HepG2 (cell line): ENCODE measurements around the gene GRM7. TPM values are rescaled to one million over a fixed set of nuclear protein-coding genes. Genes with fewer than 3 reads are reported as not detected.

Source experiments
- ATAC-seq: fragments of 200-7000 bp; cut with Tn5 transposase; 3 replicates; pipeline ENCODE4 v1.9.1; 2020; ENCODE audit warnings: mild to moderate bottlenecking, moderate library complexity
- BruUV-seq: library from RNA; stranded (reverse); fragments of 400-500 nt; replicated peaks from 2 replicates; lab custom pipeline; 2021; lab: Mats Ljungman, UMichigan
- CTCF ChIA-PET: fragments of 300-600 bp; formaldehyde crosslinking; extraction: SDS; loops from one replicate; lab custom pipeline; 2021; ENCODE audit warnings: low total read pairs, inconsistent platforms, low intra/inter-chr PET ratio; lab: Yijun Ruan, JAX
- POLR2A ChIA-PET: fragments of 350-600 bp; sonication (Branson Sonifier 250); formaldehyde crosslinking; loops from one replicate; lab custom pipeline; 2020; ENCODE audit warnings: antibody characterized with exemption, inconsistent platforms; lab: Yijun Ruan, JAX
- DNase-seq: peaks from one replicate; pipeline ENCODE4 v3.0.0-alpha.2; 2015; ENCODE audit warnings: low spot score
- FAIRE-seq: peaks from 3 replicates; lab custom pipeline; 2011; peaks lifted over from hg19 to GRCh38; lab: Jason Lieb, UNC
- H2AFZ ChIP-seq: one replicate; pipeline ENCODE4 v1.6.1; 2011; ENCODE audit warnings: low read length, inconsistent platforms
- H3K27ac ChIP-seq: fragments of 300-600 bp; 3 replicates; pipeline ENCODE4 v1.8.0; 2011; ENCODE audit warnings: mixed run types, mild to moderate bottlenecking, mixed read lengths, low read length, inconsistent platforms; ENCODE audit not compliant: insufficient read depth; ENCODE audit errors: extremely low read length
- H3K27me3 ChIP-seq, 2 experiments: fragments of 200-600 bp in 1 of 2; 2 replicates in 1 of 2; 3 replicates in 1 of 2; pipeline versions ENCODE4 v1.6.0 to v1.8.0; 2011; ENCODE audit warnings: low read length in 2 of 2, mild to moderate bottlenecking in 2 of 2, moderate library complexity in 2 of 2, inconsistent platforms in 1 of 2; ENCODE audit not compliant: insufficient read depth in 2 of 2, control insufficient read depth in 1 of 2
- H3K36me3 ChIP-seq, 2 experiments: fragments of 200-600 bp in 1 of 2; replicated peaks in 1 of 2; 2 replicates in 1 of 2; 3 replicates in 1 of 2; pipeline versions ENCODE4 v1.5.1 to v1.8.0; 2011; ENCODE audit warnings: low read length in 2 of 2, inconsistent platforms in 1 of 2; ENCODE audit not compliant: insufficient read depth in 2 of 2, control insufficient read depth in 1 of 2
- H3K4me1 ChIP-seq: 2 replicates; pipeline ENCODE4 v1.5.1; 2012; ENCODE audit warnings: low read length, inconsistent platforms; ENCODE audit not compliant: insufficient read depth
- H3K4me2 ChIP-seq: 2 replicates; pipeline ENCODE4 v1.6.0; 2011; ENCODE audit warnings: low read depth, low read length, inconsistent platforms
- H3K4me3 ChIP-seq, 3 experiments: fragments of 200-600 bp in 1 of 3; sonication (generic), shearing (Covaris generic) in 1 of 3; replicated peaks in 1 of 3; 2 replicates each; pipeline ENCODE4 v1.5.1; 2011 to 2016; ENCODE audit warnings: low read length in 3 of 3, inconsistent platforms in 2 of 3, low read depth in 2 of 3, mild to moderate bottlenecking in 2 of 3, control low read depth in 1 of 3, mixed read lengths in 1 of 3; ENCODE audit not compliant: insufficient read depth in 1 of 3
- H3K79me2 ChIP-seq: one replicate; pipeline ENCODE4 v1.6.1; 2011; ENCODE audit warnings: low read length, inconsistent platforms; ENCODE audit not compliant: insufficient read depth
- H3K9ac ChIP-seq: 2 replicates; pipeline ENCODE4 v1.6.0; 2011; ENCODE audit warnings: mild to moderate bottlenecking, low read depth, low read length, inconsistent platforms; ENCODE audit not compliant: insufficient read depth
- H3K9me3 ChIP-seq: 2 replicates; pipeline ENCODE4 v1.5.1; 2012; ENCODE audit warnings: mild to moderate bottlenecking, low read length
- H4K20me1 ChIP-seq: 2 replicates; pipeline ENCODE4 v1.6.0; 2011; ENCODE audit warnings: inconsistent platforms, mild to moderate bottlenecking, low read length, moderate library complexity; ENCODE audit not compliant: insufficient read depth
- DBP ChIP-seq: sonication (generic); formaldehyde crosslinking; IDR thresholded peaks from 2 replicates; pipeline ENCODE4 v1.4.0; 2020; ENCODE audit warnings: missing genetic modification reagents; ENCODE audit errors: not compliant biosample characterization
- HINFP ChIP-seq: sonication (generic); formaldehyde crosslinking; IDR thresholded peaks from 2 replicates; pipeline ENCODE4 v1.4.0; 2020; ENCODE audit warnings: low read depth, mild to moderate bottlenecking, missing genetic modification reagents
- NFE2 ChIP-seq: sonication (generic); formaldehyde crosslinking; IDR thresholded peaks from 2 replicates; pipeline ENCODE4 v1.4.0; 2020; ENCODE audit warnings: missing genetic modification reagents
- SNRNP70 ChIP-seq: fragments of 200-400 bp; formaldehyde crosslinking; IDR thresholded peaks from 2 replicates; pipeline ENCODE4 v1.6.1; 2017; ENCODE audit warnings: mild to moderate bottlenecking, low read depth, low read length, moderate library complexity
- STAT5B ChIP-seq: sonication (generic); formaldehyde crosslinking; IDR thresholded peaks from 2 replicates; pipeline ENCODE4 v1.4.0; 2020; ENCODE audit warnings: missing genetic modification reagents
- STAT6 ChIP-seq: sonication (generic); formaldehyde crosslinking; IDR thresholded peaks from 2 replicates; pipeline ENCODE4 v1.4.0; 2020; ENCODE audit warnings: missing genetic modification reagents, mild to moderate bottlenecking, borderline replicate concordance
- ZNF136 ChIP-seq: sonication (generic); formaldehyde crosslinking; IDR thresholded peaks from 2 replicates; pipeline ENCODE4 v1.8.1; 2022; ENCODE audit warnings: low read depth, mild to moderate bottlenecking, moderate library complexity, missing genetic modification reagents
- ZNF496 ChIP-seq: sonication (generic); formaldehyde crosslinking; IDR thresholded peaks from 2 replicates; pipeline ENCODE4 v1.8.1; 2023; ENCODE audit warnings: mild to moderate bottlenecking, moderate library complexity, missing genetic modification reagents; ENCODE audit not compliant: insufficient replicate concordance
- ZNF563 ChIP-seq: sonication (generic); formaldehyde crosslinking; IDR thresholded peaks from 2 replicates; pipeline ENCODE4 v1.8.0; 2022; ENCODE audit warnings: mild to moderate bottlenecking, moderate library complexity, missing genetic modification reagents
- WGBS: methylation state at CpG from one replicate; pipeline ENCODE4 v1.1.6; 2017; ENCODE audit warnings: low lambda C conversion rate; 5-methylcytosine and 5-hydroxymethylcytosine counted together
- in situ Hi-C: cut with HindIII; loops from 2 replicates; pipeline ENCODE4 v1.10.0; 2017; ENCODE audit warnings: low pct_unique_long_range_greater_than_20kb; ENCODE audit not compliant: extremely low pct_ligation_motif_present
- intact Hi-C: fragments of 100-400 bp; cut with micrococcal nuclease; formaldehyde crosslinking; loops from one replicate; pipeline ENCODE4 v1.10.0; 2022; ENCODE audit not compliant: unreplicated experiment
- polyA plus RNA-seq, 8 experiments: library from polyadenylated mRNA; depleted of rRNA in 3 of 8; stranded (reverse) in 7 of 8; unstranded in 1 of 8; fragments of >200 nt; fragmentation: Illumina TruSeq in 4 of 8; extraction: Trizol in 4 of 8; gene quantifications; 2 replicates each; pipeline versions ENCODE4 v1.2.1 to v1.2.3, GENCODE V29; 2011 to 2016; ENCODE audit warnings: low read depth in 4 of 8, missing spikeins in 1 of 8, mixed read lengths in 1 of 8; ENCODE audit not compliant: insufficient read depth in 1 of 8
- total RNA-seq, 5 experiments: library from RNA; depleted of rRNA; stranded (reverse); fragments of >200 nt; fragmentation: Illumina TruSeq; extraction: Trizol; gene quantifications; 2 replicates each; pipeline ENCODE4 v1.2.3, GENCODE V29; 2016; ENCODE audit warnings: low read depth in 1 of 5
- TF ChIP-seq, protein P1 (sequence below): IDR thresholded peaks from 2 replicates; pipeline ENCODE4 v1.6.1; 2016; ENCODE audit warnings: low read depth, missing genetic modification reagents, missing compliant biosample characterization
- TF ChIP-seq, protein P2 (sequence below): sonication (generic); formaldehyde crosslinking; IDR thresholded peaks from 2 replicates; pipeline ENCODE4 v1.4.0; 2020; ENCODE audit warnings: missing genetic modification reagents

The GRM7 gene
- total and polyA plus RNA-seq, 2 of the 13 experiments (the other 11 are each of a cell fraction or from before 2014, with no cell fraction given): not detected

DNA sequence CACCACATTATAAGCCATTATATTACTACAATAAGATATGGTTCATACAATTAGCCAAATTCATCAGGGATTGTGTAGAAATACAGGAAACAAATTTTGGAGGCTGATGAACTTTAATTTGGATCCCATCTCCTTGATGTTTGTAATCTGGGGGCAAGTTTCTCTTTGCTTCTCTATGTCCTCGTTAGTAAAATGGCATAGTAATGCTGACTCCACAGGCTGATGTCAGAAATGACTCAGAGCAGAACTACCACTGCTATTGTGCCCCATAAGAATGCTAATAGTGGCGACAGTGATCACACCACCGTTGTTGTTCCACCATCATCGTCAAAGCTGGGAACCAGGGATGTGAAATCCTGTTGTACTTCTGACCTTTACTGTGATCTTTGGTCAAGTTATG, 918.4 kb downstream of the GRM7 start (continued):
- TF ChIP-seq, protein P1, sequence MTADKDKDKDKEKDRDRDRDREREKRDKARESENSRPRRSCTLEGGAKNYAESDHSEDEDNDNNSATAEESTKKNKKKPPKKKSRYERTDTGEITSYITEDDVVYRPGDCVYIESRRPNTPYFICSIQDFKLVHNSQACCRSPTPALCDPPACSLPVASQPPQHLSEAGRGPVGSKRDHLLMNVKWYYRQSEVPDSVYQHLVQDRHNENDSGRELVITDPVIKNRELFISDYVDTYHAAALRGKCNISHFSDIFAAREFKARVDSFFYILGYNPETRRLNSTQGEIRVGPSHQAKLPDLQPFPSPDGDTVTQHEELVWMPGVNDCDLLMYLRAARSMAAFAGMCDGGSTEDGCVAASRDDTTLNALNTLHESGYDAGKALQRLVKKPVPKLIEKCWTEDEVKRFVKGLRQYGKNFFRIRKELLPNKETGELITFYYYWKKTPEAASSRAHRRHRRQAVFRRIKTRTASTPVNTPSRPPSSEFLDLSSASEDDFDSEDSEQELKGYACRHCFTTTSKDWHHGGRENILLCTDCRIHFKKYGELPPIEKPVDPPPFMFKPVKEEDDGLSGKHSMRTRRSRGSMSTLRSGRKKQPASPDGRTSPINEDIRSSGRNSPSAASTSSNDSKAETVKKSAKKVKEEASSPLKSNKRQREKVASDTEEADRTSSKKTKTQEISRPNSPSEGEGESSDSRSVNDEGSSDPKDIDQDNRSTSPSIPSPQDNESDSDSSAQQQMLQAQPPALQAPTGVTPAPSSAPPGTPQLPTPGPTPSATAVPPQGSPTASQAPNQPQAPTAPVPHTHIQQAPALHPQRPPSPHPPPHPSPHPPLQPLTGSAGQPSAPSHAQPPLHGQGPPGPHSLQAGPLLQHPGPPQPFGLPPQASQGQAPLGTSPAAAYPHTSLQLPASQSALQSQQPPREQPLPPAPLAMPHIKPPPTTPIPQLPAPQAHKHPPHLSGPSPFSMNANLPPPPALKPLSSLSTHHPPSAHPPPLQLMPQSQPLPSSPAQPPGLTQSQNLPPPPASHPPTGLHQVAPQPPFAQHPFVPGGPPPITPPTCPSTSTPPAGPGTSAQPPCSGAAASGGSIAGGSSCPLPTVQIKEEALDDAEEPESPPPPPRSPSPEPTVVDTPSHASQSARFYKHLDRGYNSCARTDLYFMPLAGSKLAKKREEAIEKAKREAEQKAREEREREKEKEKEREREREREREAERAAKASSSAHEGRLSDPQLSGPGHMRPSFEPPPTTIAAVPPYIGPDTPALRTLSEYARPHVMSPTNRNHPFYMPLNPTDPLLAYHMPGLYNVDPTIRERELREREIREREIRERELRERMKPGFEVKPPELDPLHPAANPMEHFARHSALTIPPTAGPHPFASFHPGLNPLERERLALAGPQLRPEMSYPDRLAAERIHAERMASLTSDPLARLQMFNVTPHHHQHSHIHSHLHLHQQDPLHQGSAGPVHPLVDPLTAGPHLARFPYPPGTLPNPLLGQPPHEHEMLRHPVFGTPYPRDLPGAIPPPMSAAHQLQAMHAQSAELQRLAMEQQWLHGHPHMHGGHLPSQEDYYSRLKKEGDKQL (CRISPR knock-in tag): no peak
- TF ChIP-seq STAT6 (CRISPR knock-in tag): no peak
- TF ChIP-seq NFE2 (CRISPR knock-in tag): no peak
- no peak for TF ChIP-seq ZNF496 (CRISPR knock-in tag)

DNA sequence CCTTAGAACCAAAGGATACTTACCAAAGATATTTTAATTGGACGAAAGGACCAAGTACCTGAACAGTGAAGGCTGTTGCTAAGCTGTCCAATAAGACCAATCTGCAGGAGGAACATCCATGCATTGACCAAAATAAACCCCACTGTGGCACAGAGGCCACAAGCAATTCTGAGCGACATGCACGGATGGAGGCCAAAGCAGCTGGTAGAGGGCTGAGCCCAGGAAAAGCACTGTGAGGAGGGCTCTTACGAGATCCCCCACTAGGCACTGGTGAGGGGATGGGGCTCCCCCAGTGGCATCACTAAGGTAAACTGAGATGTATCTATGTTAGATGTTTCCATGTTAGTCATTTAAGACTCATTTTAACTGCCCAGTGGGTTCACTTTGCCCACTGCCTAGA, 920.5 kb downstream of the GRM7 start:
- ChIA-PET CTCF (no interaction called here), POLR2A (no interaction called here)
- H3K79me2 ChIP-seq: no peaks in the 10 kb centered on the region
- no peak overlapping the region for H3K4me3 ChIP-seq
- intact Hi-C loops: no loop called here
- no peak overlapping the region for H3K9ac ChIP-seq
- H3K4me1 ChIP-seq: no peaks in the 10 kb centered on the region
- no peak overlapping the region for H2AFZ ChIP-seq
- no peaks in the 10 kb centered on the region for H3K27me3 ChIP-seq
- no peak overlapping the region for H3K4me2 ChIP-seq
- in situ Hi-C loops: no loop called here
- no peaks in the 10 kb centered on the region for H4K20me1 ChIP-seq
- 0% methylated on average over 1 of the region's 4 CpGs for WGBS
- no TSS peak for BruUV-seq
- FAIRE-seq (no peak), ATAC-seq (no peak), DNase-seq (no peak)
- no peaks in the 10 kb centered on the region for H3K36me3 ChIP-seq
- H3K27ac ChIP-seq: no peak overlapping the region
- H3K9me3 ChIP-seq: peaks cover 12% of the 10 kb centered on the region; the same call in 1 of the 2 replicates
- TF ChIP-seq, protein P2, sequence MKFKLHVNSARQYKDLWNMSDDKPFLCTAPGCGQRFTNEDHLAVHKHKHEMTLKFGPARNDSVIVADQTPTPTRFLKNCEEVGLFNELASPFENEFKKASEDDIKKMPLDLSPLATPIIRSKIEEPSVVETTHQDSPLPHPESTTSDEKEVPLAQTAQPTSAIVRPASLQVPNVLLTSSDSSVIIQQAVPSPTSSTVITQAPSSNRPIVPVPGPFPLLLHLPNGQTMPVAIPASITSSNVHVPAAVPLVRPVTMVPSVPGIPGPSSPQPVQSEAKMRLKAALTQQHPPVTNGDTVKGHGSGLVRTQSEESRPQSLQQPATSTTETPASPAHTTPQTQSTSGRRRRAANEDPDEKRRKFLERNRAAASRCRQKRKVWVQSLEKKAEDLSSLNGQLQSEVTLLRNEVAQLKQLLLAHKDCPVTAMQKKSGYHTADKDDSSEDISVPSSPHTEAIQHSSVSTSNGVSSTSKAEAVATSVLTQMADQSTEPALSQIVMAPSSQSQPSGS (CRISPR knock-in tag): no peak
- no peak for TF ChIP-seq ZNF136 (CRISPR knock-in tag)
- no peak for TF ChIP-seq HINFP
- TF ChIP-seq STAT5B (CRISPR knock-in tag): no peak
- no peak for TF ChIP-seq ZNF563
- no peak for TF ChIP-seq SNRNP70
- TF ChIP-seq DBP: no peak
